Fibroblast of gingiva (primary cell): ENCODE data around the gene MCFD2.

Source experiments
- DNase-seq: peaks from one replicate; pipeline ENCODE4 v3.0.0-alpha.2; 2011; ENCODE audit warnings: low read depth

Gene MCFD2

GRCh38 chr2:46873604-46874068 is 42.0 kb downstream of the MCFD2 start:
- peak; percentile 83 for DNase-seq

- no peak for DNase-seq
These were observed 42.6 kb downstream of the MCFD2 start for GRCh38 chr2:46872902-46873603.

- DNase-seq = no peak
These were observed 43.6 kb downstream of the MCFD2 start for GRCh38 chr2:46871976-46872381.

- DNase-seq = no peak
These were observed 45.4 kb downstream of the MCFD2 start for GRCh38 chr2:46870051-46870839.

- DNase-seq = no peak
These were observed 46.0 kb downstream of the MCFD2 start for GRCh38 chr2:46869621-46870020.

DNA sequence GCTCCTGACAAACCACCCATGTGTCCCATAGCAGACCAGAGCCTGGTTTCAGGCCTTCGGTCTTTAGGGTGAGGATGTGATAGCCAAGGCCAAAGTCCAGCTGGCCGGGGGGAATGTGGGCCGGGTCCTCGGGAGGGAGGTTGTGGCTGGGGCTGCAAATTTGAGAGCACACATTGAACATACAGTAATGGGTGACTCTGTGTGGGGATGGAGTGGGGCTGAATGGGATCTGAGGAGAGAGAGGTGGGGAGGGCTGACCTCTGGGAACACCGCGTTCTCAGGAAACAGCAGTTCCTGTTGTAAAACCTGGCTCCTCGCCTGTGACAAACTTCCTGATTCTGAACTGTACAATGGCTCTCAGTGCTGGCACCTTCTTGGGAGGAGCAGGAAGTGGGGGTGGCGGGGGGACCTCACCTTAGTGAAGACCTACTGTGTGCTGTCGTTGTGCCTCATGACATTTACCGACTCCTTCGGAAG is 48.8 kb downstream of the MCFD2 start:
- no peak for DNase-seq

- DNase-seq = no peak
These were observed 50.2 kb downstream of the MCFD2 start for GRCh38 chr2:46865181-46865970.

- DNase-seq = no peak
These were observed 51.7 kb downstream of the MCFD2 start for GRCh38 chr2:46863882-46864281.

DNA sequence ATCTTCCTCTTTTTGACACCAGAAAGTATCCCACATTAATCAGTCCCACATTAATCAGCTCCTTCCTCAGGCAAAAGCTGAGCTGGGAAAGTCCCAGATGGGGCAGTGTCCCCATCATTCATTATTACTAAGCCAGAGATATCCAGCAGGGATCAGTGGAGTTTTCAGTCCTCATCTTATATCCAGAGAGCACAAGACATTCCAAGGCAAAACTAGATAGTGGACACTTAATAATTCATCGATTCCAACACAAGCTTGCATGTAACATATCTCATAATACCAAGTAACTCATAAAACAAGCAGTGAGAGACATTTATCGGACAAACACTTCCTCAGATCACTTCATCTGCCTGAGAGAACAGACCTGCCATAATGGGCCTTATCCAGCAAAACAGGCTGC is 53.1 kb downstream of the MCFD2 start:
- no peak for DNase-seq

DNA sequence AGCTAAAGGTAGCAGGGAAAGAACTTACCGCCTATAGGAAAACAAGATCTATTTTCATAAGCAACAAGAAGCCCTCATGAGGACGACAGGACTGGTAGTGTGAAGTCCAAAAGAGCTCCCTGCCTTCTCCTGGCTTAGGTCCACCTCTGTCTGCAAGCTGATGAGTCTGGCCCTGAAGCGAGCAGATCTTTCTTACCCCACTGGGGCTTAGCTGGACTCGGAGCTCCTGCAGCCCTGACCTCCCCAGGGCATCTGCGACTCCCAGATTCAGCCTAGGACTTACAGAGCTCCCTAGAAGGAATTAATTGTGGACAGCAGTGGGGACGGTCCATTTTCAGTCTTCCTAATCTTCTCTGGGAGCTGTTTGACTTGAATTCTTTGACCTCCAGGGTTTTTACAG is 53.7 kb downstream of the MCFD2 start:
- no peak for DNase-seq

GRCh38 chr2:46859482-46859881 is 56.1 kb downstream of the MCFD2 start:
- DNase-seq = no peak

GRCh38 chr2:46858702-46859090 is 56.9 kb downstream of the MCFD2 start:
- DNase-seq = peak; percentile 95

DNA sequence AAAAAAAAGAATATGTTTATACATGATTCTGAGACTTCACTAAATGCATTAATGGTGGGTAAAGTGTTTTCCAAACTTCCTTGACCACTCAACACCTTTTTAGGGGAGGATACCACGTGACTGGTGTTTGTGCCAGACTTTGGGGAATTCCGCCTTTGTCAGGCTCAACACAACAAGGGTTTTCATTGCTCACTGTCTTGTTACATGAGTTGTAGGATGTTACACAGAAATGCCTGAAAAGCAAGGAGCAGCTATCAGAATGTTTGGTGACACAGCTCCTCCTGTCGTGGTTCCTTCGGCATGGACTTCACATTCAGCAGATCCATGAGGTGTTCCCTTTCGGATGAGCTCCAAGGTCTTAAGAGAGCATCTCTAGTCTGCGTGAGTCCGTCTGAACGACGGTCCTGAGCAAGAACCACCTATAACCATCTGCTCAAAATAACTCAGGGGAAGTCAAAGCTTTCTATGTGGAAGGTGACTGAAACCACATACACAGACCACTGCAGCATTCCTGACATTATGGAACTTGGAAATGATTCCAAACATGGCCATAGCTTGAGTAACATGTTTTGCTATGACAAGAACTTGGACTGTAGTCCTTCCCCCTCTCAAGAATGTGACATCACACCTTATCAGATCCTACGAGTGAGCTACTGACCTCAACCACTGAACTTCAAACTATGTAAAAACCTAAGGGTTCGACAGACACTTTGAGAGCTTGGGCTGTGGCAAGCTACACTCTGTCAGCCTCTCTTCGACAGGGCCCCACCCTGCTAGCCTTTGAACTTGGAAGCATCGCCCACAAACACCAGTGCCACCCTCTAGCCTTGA is 57.5 kb downstream of the MCFD2 start:
- DNase-seq = peak; percentile 42

DNA sequence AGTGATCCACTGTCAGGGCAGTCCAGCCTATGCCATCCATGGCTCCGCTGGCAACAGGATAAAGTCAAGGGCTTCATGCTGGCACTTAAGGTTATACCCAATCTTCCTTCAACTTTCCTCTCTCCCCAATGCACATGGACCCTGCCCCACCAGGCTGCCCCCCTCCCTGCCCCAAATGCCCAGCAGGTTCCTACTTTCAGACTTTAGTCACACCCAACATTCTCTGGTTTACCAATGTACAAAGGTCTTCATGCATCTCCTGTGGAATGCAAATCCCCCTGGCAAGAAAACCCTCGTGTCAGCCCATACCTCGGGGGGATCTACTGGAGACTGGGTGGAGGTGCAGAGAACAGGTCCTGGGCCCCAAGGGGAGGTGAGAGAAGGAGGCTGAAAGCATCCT is 59.3 kb downstream of the MCFD2 start:
- DNase-seq = no peak

- no peak for DNase-seq
These were observed 59.8 kb downstream of the MCFD2 start for GRCh38 chr2:46855805-46856204.

GRCh38 chr2:46854260-46854659 is 61.3 kb downstream of the MCFD2 start:
- no peak for DNase-seq

GRCh38 chr2:46852598-46852997 is 63.0 kb downstream of the MCFD2 start:
- no peak for DNase-seq

DNA sequence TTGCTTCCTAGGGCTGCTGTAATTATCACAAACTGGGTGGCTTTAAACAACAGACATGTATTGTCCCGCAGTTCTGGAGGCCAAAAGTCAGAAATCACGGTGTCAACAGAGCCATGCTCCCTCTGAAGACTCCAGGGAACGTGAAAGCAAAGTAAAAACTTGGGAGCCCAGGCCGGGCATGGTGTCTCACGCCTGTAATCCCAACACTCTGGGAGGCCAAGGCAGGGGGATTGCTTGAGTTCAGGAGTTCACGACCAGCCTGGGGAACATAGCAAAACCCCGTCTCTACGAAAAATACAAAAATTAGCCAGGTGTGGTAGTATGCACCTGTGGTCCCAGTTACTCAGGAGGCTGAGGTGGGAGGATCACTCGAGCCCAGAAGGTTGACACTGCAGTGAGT is 63.5 kb downstream of the MCFD2 start:
- no peak for DNase-seq
